H9 (cell line): ENCODE results near the gene NLRC3. TPM values are rescaled to one million over a fixed set of nuclear protein-coding genes. Genes with fewer than 3 reads are reported as not detected.

Experiments
- DNase-seq: peaks from one replicate; pipeline ENCODE4 v3.0.0-alpha.2; 2017
- H2AFZ ChIP-seq: one replicate; pipeline ENCODE4 v1.6.1; 2013; ENCODE audit warnings: mild to moderate bottlenecking, low read length, control low read depth, moderate library complexity
- H2AK5ac ChIP-seq: 2 replicates; pipeline ENCODE4 v1.6.1; 2013; ENCODE audit warnings: low read length, control low read depth, mixed read lengths; ENCODE audit not compliant: insufficient read length
- H2BK120ac ChIP-seq: one replicate; pipeline ENCODE4 v1.6.1; 2013; ENCODE audit warnings: low read depth, mild to moderate bottlenecking, low read length, control low read depth, inconsistent platforms; ENCODE audit not compliant: poor library complexity, severe bottlenecking
- H2BK12ac ChIP-seq: 2 replicates; pipeline ENCODE4 v1.6.1; 2013; ENCODE audit warnings: low read length, control low read depth, mixed read lengths, low read depth; ENCODE audit not compliant: insufficient read length
- H2BK15ac ChIP-seq: 2 replicates; pipeline ENCODE4 v1.6.1; 2013; ENCODE audit warnings: low read depth, low read length, control low read depth
- H2BK20ac ChIP-seq: one replicate; pipeline ENCODE4 v1.6.1; 2013; ENCODE audit warnings: low read depth, mild to moderate bottlenecking, low read length, control low read depth, inconsistent platforms; ENCODE audit not compliant: poor library complexity, severe bottlenecking
- H2BK5ac ChIP-seq: 2 replicates; pipeline ENCODE4 v1.6.1; 2013; ENCODE audit warnings: low read length, control low read depth, mixed read lengths; ENCODE audit not compliant: insufficient read length
- H3K14ac ChIP-seq: 2 replicates; pipeline ENCODE4 v1.6.1; 2013; ENCODE audit warnings: low read length, control low read depth; ENCODE audit not compliant: insufficient read depth
- H3K18ac ChIP-seq: 2 replicates; pipeline ENCODE4 v1.6.1; 2013; ENCODE audit warnings: low read depth, mild to moderate bottlenecking, mixed read lengths, low read length, control low read depth; ENCODE audit not compliant: insufficient read length
- H3K23ac ChIP-seq: 2 replicates; pipeline ENCODE4 v1.6.1; 2013; ENCODE audit warnings: low read length, control low read depth, mixed read lengths, low read depth; ENCODE audit not compliant: insufficient read length
- H3K23me2 ChIP-seq: 2 replicates; pipeline ENCODE4 v1.6.1; 2013; ENCODE audit warnings: low read depth, mild to moderate bottlenecking, mixed read lengths, low read length, control low read depth; ENCODE audit not compliant: insufficient read length, poor library complexity, severe bottlenecking
- H3K27ac ChIP-seq: 2 replicates; pipeline ENCODE4 v1.5.1; 2013; ENCODE audit warnings: low read length, control low read depth, mixed read lengths, low read depth; ENCODE audit not compliant: insufficient read length
- H3K27me3 ChIP-seq: 2 replicates; pipeline ENCODE4 v1.6.1; 2013; ENCODE audit warnings: low read length, control low read depth, inconsistent platforms; ENCODE audit not compliant: insufficient read depth
- H3K4ac ChIP-seq: 2 replicates; pipeline ENCODE4 v1.6.1; 2013; ENCODE audit warnings: low read depth, mild to moderate bottlenecking, control low read depth, inconsistent platforms, low read length, moderate library complexity
- H3K4me1 ChIP-seq: 2 replicates; pipeline ENCODE4 v1.6.1; 2013; ENCODE audit warnings: low read length, control low read depth, inconsistent platforms; ENCODE audit not compliant: insufficient read depth
- H3K4me2 ChIP-seq: 2 replicates; pipeline ENCODE4 v1.6.1; 2013; ENCODE audit warnings: low read length, control low read depth, mixed read lengths; ENCODE audit not compliant: insufficient read length, insufficient read depth
- H3K56ac ChIP-seq: 2 replicates; pipeline ENCODE4 v1.6.1; 2013; ENCODE audit warnings: low read depth, mild to moderate bottlenecking, mixed read lengths, low read length, control low read depth; ENCODE audit not compliant: insufficient read length
- H3K79me1 ChIP-seq: 2 replicates; pipeline ENCODE4 v1.6.1; 2013; ENCODE audit warnings: low read depth, mild to moderate bottlenecking, moderate library complexity, low read length, control low read depth, inconsistent platforms; ENCODE audit not compliant: insufficient read depth, poor library complexity, severe bottlenecking
- H3K79me2 ChIP-seq: 2 replicates; pipeline ENCODE4 v1.6.1; 2013; ENCODE audit warnings: low read length, control low read depth, inconsistent platforms; ENCODE audit not compliant: insufficient read depth
- H3K9ac ChIP-seq: 2 replicates; pipeline ENCODE4 v1.6.1; 2013; ENCODE audit warnings: low read length, control low read depth, mixed read lengths; ENCODE audit not compliant: insufficient read length; ENCODE audit errors: extremely low read depth
- H3K9me3 ChIP-seq: one replicate; pipeline ENCODE4 v1.6.1; 2013; ENCODE audit warnings: low read depth, low read length, inconsistent platforms; ENCODE audit not compliant: control insufficient read depth
- H3T11ph ChIP-seq: one replicate; pipeline ENCODE4 v1.6.1; 2013; ENCODE audit warnings: mild to moderate bottlenecking, low read length, control low read depth, inconsistent platforms
- H4K20me1 ChIP-seq: one replicate; pipeline ENCODE4 v1.6.1; 2013; ENCODE audit not compliant: control insufficient read depth, insufficient read length, insufficient read depth
- H4K5ac ChIP-seq: 2 replicates; pipeline ENCODE4 v1.6.1; 2013; ENCODE audit warnings: low read depth, mild to moderate bottlenecking, mixed read lengths, low read length, control low read depth; ENCODE audit not compliant: insufficient read length
- H4K8ac ChIP-seq: replicated peaks from 2 replicates; pipeline ENCODE4 v1.6.1; 2013; ENCODE audit warnings: low read length, control low read depth, mixed read lengths, low read depth; ENCODE audit not compliant: insufficient read length
- H4K91ac ChIP-seq: 2 replicates; pipeline ENCODE4 v1.6.1; 2013; ENCODE audit warnings: low read depth, mild to moderate bottlenecking, moderate library complexity, mixed read lengths, low read length, control low read depth; ENCODE audit not compliant: insufficient read length
- H3K27ac Mint-ChIP-seq, 3 experiments: 2 replicates in 2 of 3; 3 replicates in 1 of 3; pipeline ENCODE4 v1.8.0; 2020 to 2021; ENCODE audit warnings: mixed read lengths in 3 of 3, mild to moderate bottlenecking in 1 of 3, moderate library complexity in 1 of 3
- H3K27me3 Mint-ChIP-seq: 2 replicates; pipeline ENCODE4 v1.8.0; 2021; ENCODE audit warnings: low read depth, mild to moderate bottlenecking, moderate library complexity, mixed read lengths
- H3K36me3 Mint-ChIP-seq, 3 experiments: 2 replicates in 2 of 3; 3 replicates in 1 of 3; pipeline ENCODE4 v1.8.0; 2020 to 2021; ENCODE audit warnings: low read depth in 3 of 3, mixed read lengths in 3 of 3; ENCODE audit not compliant: insufficient read depth in 1 of 3
- H3K4me1 Mint-ChIP-seq, 2 experiments: 2 replicates each; pipeline ENCODE4 v1.8.0; 2020; ENCODE audit warnings: mixed read lengths in 2 of 2
- H3K4me3 Mint-ChIP-seq, 2 experiments: 2 replicates in 1 of 2; 3 replicates in 1 of 2; pipeline ENCODE4 v1.8.0; 2020 to 2021; ENCODE audit warnings: mild to moderate bottlenecking in 2 of 2, mixed read lengths in 2 of 2, moderate library complexity in 1 of 2
- H3K9me3 Mint-ChIP-seq, 2 experiments: 2 replicates in 1 of 2; 3 replicates in 1 of 2; pipeline ENCODE4 v1.8.0; 2020; ENCODE audit warnings: mild to moderate bottlenecking in 2 of 2, mixed read lengths in 2 of 2, moderate library complexity in 1 of 2
- WGBS: extraction: QIAGEN DNeasy Blood & Tissue Kit; methylation state at CpG from one replicate; pipeline ENCODE4 v1.1.7; 2013; ENCODE audit warnings: missing lambda C conversion rate, low lambda C conversion rate, mixed read lengths; ENCODE audit not compliant: insufficient read length; ENCODE audit errors: extremely low coverage; 5-methylcytosine and 5-hydroxymethylcytosine counted together
- total RNA-seq: library from RNA; stranded (reverse); gene quantifications from 2 replicates; pipeline ENCODE4 v1.2.1, GENCODE V29; 2021
- TF ChIP-seq, protein P1 (sequence below): fragments of 200-600 bp; sonication (generic); conservative IDR thresholded peaks from 3 replicates; pipeline ENCODE4 v1.8.0; 2021; ENCODE audit warnings: antibody characterized with exemption, mild to moderate bottlenecking

NLRC3 gene
- total RNA-seq, 1 experiment from 2014 or later = 0.44 TPM

DNA sequence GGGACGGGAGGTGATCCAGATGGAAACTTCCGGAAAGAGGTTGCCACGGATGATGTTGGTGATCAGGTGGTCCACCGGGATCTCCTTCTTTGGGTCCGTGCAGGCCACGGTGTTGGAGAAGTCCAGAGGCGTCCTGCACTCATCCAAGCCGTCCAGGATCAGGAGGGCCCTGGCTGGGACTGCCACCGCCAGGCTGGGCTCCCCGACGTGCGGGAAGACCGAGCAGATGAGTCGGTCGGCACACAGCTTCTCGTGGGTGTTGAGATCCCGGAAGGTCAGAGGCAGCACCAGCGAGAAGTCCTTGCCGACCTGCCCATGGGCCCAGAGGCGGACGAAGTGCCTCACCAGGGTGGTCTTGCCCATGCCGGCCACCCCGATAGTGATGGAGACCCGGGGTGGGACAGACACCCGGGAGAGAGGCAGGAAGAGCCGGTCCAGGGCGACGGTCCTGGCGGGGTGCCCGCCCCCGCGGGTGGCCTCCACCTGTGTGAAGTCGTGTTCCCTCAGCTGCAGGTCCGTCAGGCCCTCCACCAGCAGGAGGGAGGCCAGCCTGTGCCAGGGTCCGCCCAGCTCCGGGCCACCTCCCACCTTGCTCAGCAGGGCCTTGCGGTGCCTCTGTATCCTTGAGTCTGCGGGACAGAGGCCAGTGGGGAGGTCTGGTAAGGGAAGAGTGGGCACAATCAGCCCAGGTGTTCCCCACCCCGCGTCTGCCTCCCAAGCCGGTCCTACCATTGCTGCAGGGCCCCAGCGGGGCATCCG, 12.9 kb downstream of the NLRC3 start:
- H3K27me3 Mint-ChIP-seq = no peaks in the 10 kb centered on the region; the same call in 1 of the 2 replicates
- no peak for DNase-seq
- H3K9me3 Mint-ChIP-seq = no peaks in the 10 kb centered on the region
- Histone ChIP-seq H3K18ac (no peak overlapping the region), H2AFZ (no peak overlapping the region), H3K4me2 (no peak overlapping the region), H3K4ac (no peak overlapping the region), H3K4me1 (no peaks in the 10 kb centered on the region), H3K23ac (no peak overlapping the region), H2BK15ac (peak overlapping the region; percentile 37; the same call in 1 of the 2 replicates), H2BK20ac (no peak overlapping the region), H3T11ph (no peak overlapping the region), H4K20me1 (no peaks in the 10 kb centered on the region), H3K79me2 (no peaks in the 10 kb centered on the region), H3K23me2 (peaks cover 6% of the 10 kb centered on the region), H4K8ac (no peak overlapping the region), H3K79me1 (no peaks in the 10 kb centered on the region), H3K27ac (no peak overlapping the region), H4K91ac (no peak overlapping the region), H3K9me3 (no peaks in the 10 kb centered on the region), H4K5ac (no peak overlapping the region), H3K56ac (no peak overlapping the region), H2AK5ac (no peak overlapping the region), H3K9ac (no peak overlapping the region), H2BK5ac (no peak overlapping the region), H3K27me3 (no peaks in the 10 kb centered on the region), H2BK12ac (no peak overlapping the region), H3K14ac (no peak overlapping the region; the same call in 1 of the 2 replicates), H2BK120ac (no peak overlapping the region)
- WGBS = no CpG with 5 or more reads among the region's 43 CpGs
- H3K36me3 Mint-ChIP-seq = no peaks in the 10 kb centered on the region; a peak in 1 of 7 replicates
- TF ChIP-seq, protein P1, sequence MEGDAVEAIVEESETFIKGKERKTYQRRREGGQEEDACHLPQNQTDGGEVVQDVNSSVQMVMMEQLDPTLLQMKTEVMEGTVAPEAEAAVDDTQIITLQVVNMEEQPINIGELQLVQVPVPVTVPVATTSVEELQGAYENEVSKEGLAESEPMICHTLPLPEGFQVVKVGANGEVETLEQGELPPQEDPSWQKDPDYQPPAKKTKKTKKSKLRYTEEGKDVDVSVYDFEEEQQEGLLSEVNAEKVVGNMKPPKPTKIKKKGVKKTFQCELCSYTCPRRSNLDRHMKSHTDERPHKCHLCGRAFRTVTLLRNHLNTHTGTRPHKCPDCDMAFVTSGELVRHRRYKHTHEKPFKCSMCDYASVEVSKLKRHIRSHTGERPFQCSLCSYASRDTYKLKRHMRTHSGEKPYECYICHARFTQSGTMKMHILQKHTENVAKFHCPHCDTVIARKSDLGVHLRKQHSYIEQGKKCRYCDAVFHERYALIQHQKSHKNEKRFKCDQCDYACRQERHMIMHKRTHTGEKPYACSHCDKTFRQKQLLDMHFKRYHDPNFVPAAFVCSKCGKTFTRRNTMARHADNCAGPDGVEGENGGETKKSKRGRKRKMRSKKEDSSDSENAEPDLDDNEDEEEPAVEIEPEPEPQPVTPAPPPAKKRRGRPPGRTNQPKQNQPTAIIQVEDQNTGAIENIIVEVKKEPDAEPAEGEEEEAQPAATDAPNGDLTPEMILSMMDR = no peak
- H3K4me1 Mint-ChIP-seq = peaks cover 3 to 9% of the 10 kb centered on the region in 2 experiments; a peak in 3 of 4 replicates
- no peak overlapping the region for H3K4me3 Mint-ChIP-seq
- H3K27ac Mint-ChIP-seq = no peak overlapping the region; a peak in 1 of 7 replicates
